ENCODE data around the gene TMEM175.
A peak's percentile ranks its signal among the peaks of the same experiment; 100 is the strongest.
"Not testable (repeated sequence)": the region's sequence is repeated elsewhere in the genome, so short reads cannot be mapped to it uniquely, and the experiment has no call there.

TMEM175 gene

DNA sequence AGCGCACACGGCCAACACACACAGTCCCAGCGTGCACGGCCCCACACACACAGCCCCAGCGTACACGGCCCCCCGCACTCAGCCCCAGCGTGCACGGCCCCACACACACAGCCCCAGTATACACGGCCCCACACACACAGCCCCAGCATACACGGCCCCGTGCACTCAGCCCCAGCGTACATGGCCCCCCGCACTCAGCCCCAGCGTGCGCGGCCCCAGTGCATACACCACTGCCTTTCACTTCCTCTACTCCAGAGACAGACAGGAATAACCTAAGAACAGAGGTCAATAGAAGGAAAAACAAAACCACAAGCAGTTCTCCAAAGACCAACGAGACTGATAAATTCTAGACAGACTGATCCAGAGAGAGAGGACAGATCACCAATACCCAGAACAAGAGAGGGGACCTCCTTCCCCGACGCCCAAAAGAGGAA is 17.2 kb upstream of the TMEM175 start:
- no peak for DNase-seq (ENCODE audit: low read depth in 1 of 2, low spot score in 1 of 2)

DNA sequence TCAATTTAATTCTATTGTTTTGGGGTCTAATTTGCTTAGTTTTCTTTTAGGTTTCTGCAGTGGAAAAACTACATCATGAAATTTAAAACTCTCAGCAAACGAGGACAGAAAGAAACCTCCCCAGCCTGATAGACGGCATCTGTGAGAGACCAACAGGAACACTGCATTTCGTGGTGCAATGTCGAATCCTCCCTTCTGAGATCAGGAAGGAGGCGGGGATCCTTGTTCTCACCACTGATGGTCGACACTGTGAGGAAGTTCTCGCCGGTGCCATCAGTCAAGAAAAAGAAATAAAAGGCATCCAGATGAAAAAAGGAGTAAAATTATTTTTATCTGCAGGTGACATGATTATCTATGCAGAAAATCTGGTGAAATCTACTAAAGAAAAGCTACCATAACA is 16.7 kb upstream of the TMEM175 start:
- no peak for DNase-seq (ENCODE audit: low read depth in 1 of 2, low spot score in 1 of 2)

DNA sequence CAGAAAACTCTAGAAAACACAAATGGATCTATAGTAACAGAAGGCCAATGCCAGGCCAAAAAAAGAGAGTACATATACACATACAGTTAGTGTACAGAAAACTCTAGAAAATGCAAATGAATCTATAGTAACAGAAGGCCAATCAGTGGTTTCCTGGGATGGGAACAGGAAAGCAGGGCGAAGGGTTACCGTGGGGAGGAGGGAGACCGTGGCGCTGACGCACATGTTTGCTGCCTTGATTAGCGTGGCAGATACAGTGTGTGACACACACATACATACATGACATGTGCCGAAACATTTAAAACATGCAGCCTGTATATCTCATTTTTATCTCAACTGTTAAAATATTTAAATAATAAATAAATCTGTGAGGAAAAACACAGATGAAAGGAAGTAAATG is 14.8 kb upstream of the TMEM175 start:
- no peak for DNase-seq (ENCODE audit: low read depth in 1 of 2, low spot score in 1 of 2)

DNA sequence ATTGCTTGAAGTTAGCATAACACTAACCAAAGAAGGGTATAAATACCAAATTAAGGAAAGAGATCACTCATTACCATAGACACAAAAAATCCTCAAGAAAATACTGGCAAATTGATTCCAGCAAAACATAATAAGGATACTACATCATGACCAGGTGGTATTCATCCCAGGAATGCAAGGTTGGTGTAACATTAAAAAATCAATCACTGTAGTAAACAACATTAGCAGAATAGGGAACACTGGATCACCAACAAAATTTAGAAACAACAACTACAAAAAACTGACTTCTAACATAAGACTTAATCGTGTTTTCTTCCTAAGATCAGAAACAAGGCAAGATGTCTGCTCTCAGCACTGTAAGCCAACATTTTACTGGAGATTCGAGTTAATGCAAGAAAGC is 14.3 kb upstream of the TMEM175 start:
- DNase-seq (ENCODE audit: low read depth in 1 of 2, low spot score in 1 of 2), result no peak

DNA sequence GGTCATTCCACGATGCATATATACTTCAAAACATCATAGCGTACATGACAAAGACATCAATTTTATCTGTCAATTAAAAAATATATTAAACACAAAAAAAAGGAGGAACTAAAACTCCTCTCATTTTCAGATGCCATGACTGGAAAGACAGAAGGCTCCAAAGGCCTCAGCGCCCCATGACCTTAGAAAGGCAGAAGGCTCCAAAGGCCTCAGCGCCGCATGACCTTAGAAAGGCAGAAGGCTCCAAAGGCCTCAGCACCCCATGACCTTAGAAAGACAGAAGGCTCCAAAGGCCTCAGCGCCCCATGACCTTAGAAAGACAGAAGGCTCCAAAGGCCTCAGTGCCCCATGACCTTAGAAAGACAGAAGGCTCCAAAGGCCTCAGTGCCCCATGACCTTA is 13.7 kb upstream of the TMEM175 start:
- not testable (repeated sequence) for DNase-seq (ENCODE audit: low read depth in 1 of 2, low spot score in 1 of 2)

DNA sequence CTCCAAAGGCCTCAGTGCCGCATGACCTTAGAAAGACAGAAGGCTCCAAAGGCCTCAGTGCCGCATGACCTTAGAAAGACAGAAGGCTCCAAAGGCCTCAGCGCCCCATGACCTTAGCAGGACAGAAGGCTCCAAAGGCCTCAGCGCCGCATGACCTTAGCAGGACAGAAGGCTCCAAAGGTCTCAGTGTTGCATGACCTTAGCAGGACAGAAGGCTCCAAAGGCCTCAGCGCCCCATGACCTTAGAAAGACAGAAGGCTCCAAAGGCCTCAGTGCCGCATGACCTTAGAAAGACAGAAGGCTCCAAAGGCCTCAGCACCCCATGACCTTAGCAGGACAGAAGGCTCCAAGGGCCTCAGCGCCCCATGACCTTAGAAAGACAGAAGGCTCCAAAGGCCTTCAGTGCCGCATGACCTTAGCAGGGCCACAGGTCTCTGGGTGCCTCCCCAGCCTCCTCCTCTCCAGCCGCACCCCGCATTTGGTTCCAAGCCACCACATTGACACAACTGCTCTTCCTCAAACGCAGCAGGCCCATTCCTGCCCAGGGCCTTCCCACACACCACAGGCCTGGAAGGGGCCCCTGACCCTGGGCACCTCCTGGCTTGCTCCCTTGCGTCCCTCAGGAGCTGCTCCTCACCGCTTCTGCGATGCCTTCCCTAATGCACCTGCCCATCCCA is 13.1 kb upstream of the TMEM175 start:
- DNase-seq (ENCODE audit: low read depth in 1 of 2, low spot score in 1 of 2), result not testable (repeated sequence)

DNA sequence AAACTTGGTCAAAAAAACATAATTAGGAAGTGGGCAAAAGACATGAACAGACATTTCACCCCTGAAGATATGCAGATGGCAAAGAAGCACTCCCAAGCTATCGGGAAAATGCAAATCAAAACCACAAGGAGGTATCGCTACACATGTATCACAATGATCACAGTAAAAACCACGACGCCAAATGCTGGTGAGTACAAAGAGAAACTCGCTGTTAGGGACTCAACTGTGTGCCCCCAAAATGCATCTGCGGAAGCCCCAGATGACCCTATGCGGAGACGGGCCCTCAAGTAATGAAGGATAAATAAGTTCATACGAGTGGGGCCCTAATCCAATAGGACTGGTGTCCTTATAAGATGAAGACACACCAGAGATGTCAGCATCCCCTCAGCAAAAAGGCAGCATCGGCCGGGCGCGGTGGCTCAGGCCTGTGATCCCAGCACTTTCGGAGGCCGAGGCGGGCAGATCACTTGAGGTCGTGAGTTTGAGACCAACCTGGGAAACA is 10.4 kb upstream of the TMEM175 start:
- DNase-seq (ENCODE audit: low read depth in 1 of 2, low spot score in 1 of 2), result no peak

DNA sequence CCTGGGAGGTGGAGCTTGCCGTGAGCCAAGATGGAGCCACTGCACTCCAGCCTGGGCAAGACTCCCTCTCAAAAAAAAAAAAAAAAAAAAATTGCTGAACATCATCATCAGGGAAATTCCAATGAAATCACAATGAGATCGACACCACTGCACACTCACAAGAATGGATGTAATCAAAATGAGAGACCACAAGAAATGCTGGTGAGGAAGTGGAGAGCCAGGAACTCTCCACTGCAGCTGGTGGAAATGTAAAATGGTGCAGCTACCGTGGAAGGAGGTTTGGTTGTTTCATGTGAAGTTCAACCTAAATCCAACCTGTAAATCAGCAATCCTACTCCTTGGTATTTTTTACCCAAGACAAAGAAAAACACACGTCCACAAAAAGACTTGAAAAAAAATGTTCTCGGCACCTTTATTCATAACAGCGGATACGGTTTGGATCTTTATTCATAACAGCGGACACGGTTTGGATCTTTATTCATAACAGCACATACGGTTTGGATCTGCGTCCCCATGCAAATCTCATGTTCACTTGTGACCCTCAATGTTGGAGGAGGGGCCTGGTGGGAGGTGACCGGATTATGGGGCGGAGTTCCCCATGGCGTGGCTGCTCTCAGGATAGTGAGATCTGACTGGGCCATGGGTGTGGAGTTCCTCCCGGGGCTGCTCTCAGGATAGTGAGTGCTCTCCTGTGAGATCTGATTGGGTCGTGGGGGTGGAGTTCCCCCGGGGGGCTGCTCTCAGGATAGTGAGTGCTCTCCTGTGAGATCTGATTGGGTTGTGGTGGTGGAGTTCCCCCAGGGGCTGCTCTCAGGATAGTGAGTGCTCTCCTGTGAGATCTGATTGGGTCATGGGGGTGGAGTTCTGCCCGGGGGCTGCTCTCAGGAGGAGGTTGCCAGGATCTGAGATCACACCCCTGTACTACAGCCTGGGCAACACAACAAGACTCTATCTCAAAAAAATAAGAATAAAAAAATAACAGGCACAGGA is 7.9 kb upstream of the TMEM175 start:
- no peak for DNase-seq (ENCODE audit: low read depth in 1 of 2, low spot score in 1 of 2)

DNA sequence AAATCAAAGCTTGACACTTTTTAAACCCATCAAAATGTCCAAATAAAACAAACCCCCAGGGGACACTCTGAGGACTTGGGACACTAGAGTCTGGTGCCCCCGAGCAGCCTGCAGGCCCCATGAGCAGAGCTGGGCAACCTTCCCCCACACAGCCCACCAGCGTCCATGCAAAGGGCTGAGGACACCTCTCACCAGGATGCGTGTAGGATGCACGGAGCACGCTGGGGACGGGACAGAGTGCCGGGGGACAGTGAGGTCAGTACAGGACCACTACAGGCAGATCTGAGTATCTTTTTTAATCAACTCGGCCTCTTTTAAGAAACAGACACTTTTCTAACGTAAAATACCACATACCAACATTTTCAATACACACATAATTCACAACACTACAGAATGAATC is 7.1 kb upstream of the TMEM175 start:
- no peak for DNase-seq (ENCODE audit: low read depth in 1 of 2, low spot score in 1 of 2)

DNA sequence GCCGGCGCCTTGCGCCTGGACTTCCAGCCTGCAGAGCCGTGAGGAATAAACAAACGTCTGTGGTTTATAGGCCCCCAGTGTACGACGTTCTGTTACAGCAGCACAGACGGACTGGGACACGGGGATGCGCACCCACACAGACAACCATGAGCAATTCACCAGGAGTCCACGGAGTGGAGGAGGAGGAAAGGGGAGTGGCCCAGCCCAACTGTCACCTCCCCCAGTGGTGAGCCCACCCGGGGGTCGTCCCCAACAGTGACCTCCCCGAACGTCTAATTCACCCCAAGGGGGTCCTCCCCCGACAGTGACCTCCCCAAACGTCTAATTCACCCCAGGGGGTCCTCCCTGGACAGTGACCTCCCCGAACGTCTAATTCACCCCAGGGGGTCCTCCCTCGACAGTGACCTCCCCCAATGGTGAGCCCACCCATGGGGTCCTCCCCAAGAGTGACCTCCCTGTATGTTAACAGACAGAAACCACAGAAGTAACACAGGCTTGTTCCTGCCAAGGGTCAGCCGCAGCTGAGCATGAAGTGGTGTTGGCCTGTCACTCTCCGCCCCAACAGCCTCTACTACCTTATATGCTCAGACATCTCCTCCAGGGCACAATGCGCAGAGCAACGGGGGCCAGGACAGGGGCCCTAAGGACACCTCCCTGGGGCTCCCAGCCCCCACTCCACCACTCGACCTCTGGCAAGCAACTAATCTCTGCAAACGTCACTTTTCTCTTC is 6.3 kb upstream of the TMEM175 start:
- DNase-seq (ENCODE audit: low read depth in 1 of 2, low spot score in 1 of 2), result no peak

DNA sequence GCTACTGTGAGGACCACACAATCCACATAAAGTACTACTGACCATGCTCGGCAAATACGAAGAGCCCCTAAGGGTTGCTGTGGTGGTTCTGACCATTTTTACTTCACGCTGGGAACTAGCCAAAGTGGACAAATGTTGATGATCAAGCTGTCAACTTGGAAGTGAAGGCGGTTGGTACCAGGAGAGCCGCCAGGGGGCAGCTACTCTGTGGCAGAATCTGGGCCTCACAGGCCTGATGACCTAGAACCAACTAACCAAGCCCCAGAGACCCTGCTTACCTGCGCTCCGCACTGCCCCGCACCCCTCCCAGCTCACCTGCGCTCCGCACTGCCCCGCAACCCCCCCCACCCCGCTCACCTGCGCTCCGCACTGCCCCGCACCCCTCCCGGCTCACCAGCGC is 5.7 kb upstream of the TMEM175 start:
- DNase-seq (ENCODE audit: low read depth in 1 of 2, low spot score in 1 of 2), result no peak

DNA sequence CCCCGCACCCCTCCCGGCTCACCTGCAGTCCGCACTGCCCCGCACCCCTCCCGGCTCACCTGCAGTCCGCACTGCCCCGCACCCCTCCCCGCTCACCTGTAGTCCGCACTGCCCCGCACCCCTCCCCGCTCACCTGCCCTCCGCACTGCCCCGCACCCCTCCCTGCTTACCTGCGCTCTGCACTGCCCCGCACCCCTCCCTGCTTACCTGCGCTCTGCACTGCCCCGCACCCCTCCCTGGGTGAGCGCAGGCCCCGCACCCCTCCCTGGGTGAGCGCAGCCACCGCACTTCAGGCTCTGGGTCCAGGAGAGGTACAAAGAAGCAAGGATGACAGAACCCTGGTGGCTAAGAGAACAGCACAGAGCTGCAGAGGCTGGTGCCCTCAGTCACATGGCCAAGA is 4.7 kb upstream of the TMEM175 start:
- not testable (repeated sequence) for DNase-seq (ENCODE audit: low read depth in 1 of 2, low spot score in 1 of 2)

DNA sequence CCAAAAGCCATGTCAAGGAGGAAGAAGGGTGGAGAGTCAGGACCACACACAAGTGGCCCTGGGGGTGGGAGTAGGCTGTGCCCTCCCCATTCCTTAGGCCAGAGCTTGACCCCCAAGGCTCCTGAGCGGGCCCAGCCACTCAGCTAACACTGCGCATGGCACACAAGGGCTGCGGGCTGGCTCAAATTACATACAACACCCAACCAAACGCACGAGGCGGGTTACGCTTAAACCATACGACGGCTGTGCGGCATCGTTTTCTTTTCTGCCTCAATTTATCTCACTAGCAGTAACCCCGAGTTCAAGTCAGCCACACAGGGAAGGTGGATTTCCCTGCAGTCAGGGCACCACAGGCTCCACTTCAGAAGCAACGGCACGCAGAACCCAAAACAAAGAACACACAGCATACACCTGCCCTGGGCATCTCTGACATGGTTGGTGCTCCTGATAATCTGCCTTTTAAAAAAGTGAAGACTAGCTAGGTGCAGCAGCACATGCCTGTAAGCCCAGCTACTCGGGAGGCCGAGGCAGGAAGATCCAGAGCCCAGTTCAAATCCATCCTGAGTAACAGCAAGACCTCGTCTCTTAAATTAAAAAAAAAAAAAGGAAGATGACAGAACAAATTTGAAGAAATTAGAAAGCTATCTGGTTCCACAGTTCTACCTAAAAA is 3.0 kb upstream of the TMEM175 start:
- no peak for DNase-seq (ENCODE audit: low read depth in 1 of 2, low spot score in 1 of 2)

DNA sequence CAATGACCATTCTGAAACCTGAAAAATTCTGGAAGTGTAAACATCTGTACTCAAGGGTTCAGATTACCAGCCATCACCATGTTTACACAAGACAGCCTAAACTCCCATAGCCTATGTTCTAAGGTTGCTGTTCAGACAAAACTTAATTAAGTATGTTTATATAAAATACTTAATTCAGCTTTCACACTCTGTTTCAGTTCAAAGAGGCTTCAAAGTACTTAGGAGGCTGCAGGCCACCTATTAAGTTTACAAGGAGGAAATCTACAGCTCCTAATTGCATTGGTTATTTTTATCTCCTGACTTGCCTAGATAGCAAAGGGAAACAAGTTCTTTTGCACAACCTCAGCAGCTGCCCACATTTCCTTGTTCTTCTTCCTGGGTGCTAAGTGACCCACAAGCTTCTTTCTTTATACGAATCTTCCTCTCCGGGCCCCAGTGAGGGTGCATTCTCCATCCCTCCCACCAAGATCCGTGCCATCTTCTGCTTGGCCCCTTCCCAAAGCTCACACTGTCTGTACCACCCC is 2.2 kb upstream of the TMEM175 start:
- DNase-seq (ENCODE audit: low read depth in 1 of 2, low spot score in 1 of 2), result no peak

DNA sequence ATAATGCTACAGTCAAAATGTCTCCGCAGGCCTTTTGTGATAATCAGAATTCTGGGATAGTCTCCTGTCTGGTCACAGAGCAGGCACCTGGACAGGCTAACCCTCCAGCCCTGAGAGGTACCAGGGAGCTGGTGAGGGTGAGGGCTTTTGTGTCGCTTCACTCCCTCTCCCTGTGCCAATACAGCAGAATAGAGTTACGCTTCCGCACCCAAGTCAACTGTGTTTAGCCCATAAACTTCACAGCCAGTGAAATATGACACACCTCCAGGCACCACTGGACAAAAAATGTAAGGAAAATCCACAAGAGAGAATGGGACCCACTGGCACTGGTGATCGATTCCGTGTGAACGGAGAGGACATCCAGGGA is 1.4 kb upstream of the TMEM175 start:
- no peak for DNase-seq (ENCODE audit: low read depth in 1 of 2, low spot score in 1 of 2)

DNA sequence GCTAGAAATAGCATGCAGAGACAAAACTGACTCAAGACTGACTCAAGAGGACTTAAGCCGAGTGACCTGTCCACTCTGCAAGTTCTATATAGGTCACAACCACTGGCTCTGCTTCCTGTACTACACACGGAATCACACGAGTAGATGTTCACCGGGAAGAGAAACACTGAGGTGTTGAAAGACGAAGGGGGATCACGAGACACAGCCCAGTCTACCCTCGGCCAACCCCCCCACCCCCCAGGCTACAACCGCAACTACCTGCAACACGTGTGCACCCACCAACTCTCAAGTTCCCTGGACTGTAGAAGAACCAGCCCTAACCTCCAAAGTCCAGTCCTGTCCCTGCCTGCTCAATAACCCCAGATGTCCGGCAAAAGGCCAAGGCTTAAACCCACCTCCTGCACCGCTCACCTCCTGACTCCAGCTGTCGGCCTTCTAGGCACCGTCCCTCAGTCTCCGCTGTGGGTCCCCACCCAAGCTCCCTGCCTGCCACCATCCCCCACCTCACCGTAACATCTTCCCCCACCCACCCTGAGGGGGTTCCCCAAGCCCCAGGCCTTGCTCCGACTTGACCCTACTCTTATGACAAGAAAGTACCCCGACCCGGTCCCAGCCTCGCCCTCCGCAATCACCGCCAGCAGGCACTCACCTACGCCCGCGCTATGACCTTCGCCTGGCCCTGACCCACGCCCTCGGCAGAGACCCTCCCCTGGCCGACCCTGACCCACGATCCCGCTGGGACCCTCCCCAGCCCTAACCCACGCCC is 883 bp upstream of the TMEM175 start:
- DNase-seq (ENCODE audit: low read depth in 1 of 2, low spot score in 1 of 2), result peak in 1 of 2 donors; percentile 11

DNA sequence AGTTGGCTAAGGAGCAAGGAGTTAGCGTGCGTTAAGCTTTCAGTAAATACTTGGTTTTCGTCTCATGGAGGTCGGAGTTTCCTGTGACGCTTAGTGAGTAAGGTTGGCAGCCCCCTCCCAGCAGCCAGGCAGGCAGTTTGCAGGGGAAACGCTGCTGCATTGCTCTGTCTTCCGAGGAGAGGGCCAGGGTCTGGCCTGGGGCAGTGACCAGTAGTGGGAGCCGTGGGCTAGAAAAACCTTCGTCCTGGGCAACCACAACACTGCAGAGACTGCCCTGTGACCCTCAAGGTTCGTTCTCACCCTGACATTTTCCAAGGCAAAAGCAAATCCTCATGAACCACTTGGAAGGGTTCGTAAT is 432 bp downstream of the TMEM175 start:
- DNase-seq (ENCODE audit: low read depth in 1 of 2, low spot score in 1 of 2), result no peak

DNA sequence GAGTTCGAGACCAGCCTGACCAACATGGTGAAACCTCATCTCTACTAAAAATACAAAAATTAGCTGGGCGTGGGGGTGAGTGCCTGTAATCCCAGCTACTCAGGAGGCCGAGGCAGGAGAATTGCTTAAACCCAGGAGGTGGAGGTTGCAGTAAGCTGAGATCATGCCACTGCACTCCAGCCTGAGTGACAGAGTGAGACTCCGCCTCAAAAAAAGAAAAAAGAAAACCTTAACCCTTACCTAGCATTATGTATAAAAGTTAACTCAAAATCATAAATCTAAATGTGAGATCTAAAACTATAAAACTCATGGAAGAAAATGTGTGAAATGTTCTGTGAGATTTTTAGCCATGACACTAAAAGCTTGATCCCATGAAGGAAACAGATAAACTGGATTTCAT is 7.2 kb downstream of the TMEM175 start:
- DNase-seq (ENCODE audit: low read depth in 1 of 2, low spot score in 1 of 2), result not testable (repeated sequence)

DNA sequence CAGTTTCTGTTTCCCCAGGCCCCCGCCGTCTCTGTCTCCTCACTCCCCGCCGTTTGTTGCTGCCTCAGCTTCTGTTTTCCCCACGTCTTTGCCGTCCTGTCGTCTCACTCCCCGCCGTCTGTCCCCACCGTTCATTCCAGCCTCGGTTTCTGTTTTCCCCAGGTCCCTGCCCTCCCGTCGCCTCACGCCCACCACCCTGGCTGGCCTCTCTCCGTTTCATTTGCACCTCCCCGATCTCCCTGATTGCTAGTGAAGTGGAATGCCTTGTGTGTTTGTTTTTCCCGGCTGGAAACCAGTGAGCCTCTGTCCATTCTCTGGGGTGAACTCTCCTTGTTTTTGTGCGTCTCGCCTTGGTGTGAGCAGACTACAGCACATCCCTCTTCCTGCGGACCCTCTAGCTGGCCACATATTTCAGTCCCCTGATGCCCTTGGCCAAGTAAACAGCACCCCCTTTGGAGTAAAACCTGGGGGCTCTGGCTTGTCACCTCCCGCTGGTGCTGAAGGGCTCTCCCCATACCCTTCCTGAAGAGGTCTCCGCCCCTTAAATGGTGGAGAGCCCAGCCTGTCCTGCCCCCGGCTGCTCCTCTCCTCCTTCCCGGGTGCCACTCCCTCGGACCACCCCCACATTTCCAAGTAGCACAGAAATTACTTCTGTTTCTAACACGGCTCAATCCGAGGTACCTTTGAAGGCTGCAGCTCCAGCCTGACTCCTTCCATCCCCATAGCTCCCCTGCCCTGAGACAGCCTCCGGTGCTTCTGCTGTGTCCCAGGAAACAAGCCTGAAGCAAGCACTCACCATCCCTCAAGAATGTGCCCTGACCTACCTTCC is 13.2 kb downstream of the TMEM175 start:
- no peak for DNase-seq (ENCODE audit: low read depth in 1 of 2, low spot score in 1 of 2)
